PC-9 (cell line): Measurements from ENCODE around the gene SORBS2.

ENCODE experiments used
- CTCF ChIP-seq: fragments of 200-600 bp; sonication (generic); conservative IDR thresholded peaks from 2 replicates; pipeline ENCODE4 v1.6.1; 2017; ENCODE audit warnings: mixed run types, antibody characterized with exemption, mild to moderate bottlenecking, moderate library complexity
- EZH2 ChIP-seq: fragments of 200-600 bp; sonication (generic); IDR thresholded peaks from 2 replicates; pipeline ENCODE4 v1.8.0; 2017; ENCODE audit warnings: antibody characterized with exemption, low read depth

GRCh38 chr4:185852961-185853360 lies 41.0 kb upstream of the SORBS2 start:
- TF ChIP-seq EZH2 (no peak), CTCF (no peak)
